NOMO-1 (cell line): ENCODE results near the gene MICAL2.

Source experiments
- DNase-seq, 2 experiments: peaks; one replicate each; lab custom pipeline; 2025; ENCODE audit not compliant: unreplicated experiment in 2 of 2; lab: John Stamatoyannopoulos, UW

Gene MICAL2

GRCh38 chr11:12261551-12261950 lies 151.2 kb downstream of the MICAL2 start:
- no peak for DNase-seq

- no peak for DNase-seq
Measured at GRCh38 chr11:12263141-12263693, 152.8 kb downstream of the MICAL2 start.

GRCh38 chr11:12264361-12264760 lies 154.0 kb downstream of the MICAL2 start:
- DNase-seq, result no peak

GRCh38 chr11:12266132-12266531 lies 155.7 kb downstream of the MICAL2 start:
- no peak for DNase-seq

GRCh38 chr11:12266943-12267342 lies 156.6 kb downstream of the MICAL2 start:
- no peak for DNase-seq

GRCh38 chr11:12267921-12268320 lies 157.5 kb downstream of the MICAL2 start:
- DNase-seq, result no peak

GRCh38 chr11:12269104-12269441 lies 158.7 kb downstream of the MICAL2 start:
- DNase-seq, result no peak

- no peak for DNase-seq
Measured at GRCh38 chr11:12269446-12270214, 159.2 kb downstream of the MICAL2 start.

GRCh38 chr11:12270215-12270797 lies 159.9 kb downstream of the MICAL2 start:
- DNase-seq, result no peak

- no peak for DNase-seq
Measured at GRCh38 chr11:12270817-12271216, 160.4 kb downstream of the MICAL2 start.

- no peak for DNase-seq
Measured at GRCh38 chr11:12271241-12271640, 160.9 kb downstream of the MICAL2 start.

- no peak for DNase-seq
Measured at GRCh38 chr11:12271826-12272366, 161.5 kb downstream of the MICAL2 start.

- DNase-seq, result no peak
Measured at GRCh38 chr11:12272821-12273617, 162.6 kb downstream of the MICAL2 start.

GRCh38 chr11:12273618-12273995 lies 163.2 kb downstream of the MICAL2 start:
- no peak for DNase-seq

GRCh38 chr11:12274056-12274455 lies 163.7 kb downstream of the MICAL2 start:
- DNase-seq, result no peak

- DNase-seq, result no peak
Measured at GRCh38 chr11:12274558-12275197, 164.3 kb downstream of the MICAL2 start.

GRCh38 chr11:12275818-12276217 lies 165.4 kb downstream of the MICAL2 start:
- DNase-seq, result no peak

GRCh38 chr11:12276356-12276755 lies 166.0 kb downstream of the MICAL2 start:
- DNase-seq, result no peak

- no peak for DNase-seq
Measured at GRCh38 chr11:12276831-12277475, 166.6 kb downstream of the MICAL2 start.
